Measurements from ENCODE around the gene ADAMTS2.

Gene ADAMTS2

GRCh38 chr5:179150011-179150410, 195.2 kb downstream of the ADAMTS2 start:
- no peaks in the 10 kb centered on the region for H3K27me3 ChIP-seq (ENCODE audit: insufficient read depth, poor library complexity, severe bottlenecking)

DNA sequence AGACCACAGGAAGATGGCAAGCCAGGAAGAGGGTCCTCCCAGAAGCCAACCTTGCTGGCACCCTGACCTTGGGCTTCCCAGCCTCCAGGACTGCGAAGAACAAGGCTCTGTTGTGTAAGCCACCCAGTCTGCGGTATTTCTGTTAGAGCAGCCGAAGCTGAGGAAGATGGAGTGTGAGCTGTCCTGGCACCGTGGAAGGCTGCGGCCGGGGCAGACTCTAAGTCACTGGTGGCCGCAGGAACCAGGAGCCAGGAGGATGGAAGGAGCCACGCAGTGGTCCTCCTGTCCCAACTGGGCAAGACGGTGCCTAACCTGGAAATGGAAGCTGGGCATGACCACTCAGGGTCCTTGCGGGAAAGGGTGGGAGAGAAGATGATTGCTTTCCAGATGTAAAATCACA, 196.0 kb downstream of the ADAMTS2 start:
- no peaks in the 10 kb centered on the region for H3K4me1 ChIP-seq (ENCODE audit: insufficient read depth, poor library complexity, severe bottlenecking)
- H3K27me3 ChIP-seq (ENCODE audit: insufficient read depth, poor library complexity, severe bottlenecking) = no peaks in the 10 kb centered on the region
- no peak overlapping the region for H3K27ac ChIP-seq (ENCODE audit: poor library complexity, severe bottlenecking)
- peaks cover 28% of the 10 kb centered on the region for H3K9me3 ChIP-seq (ENCODE audit: severe bottlenecking)
- ATAC-seq (ENCODE audit: low read depth) (no peak), DNase-seq (ENCODE audit: low spot score) (no peak)
- TF ChIP-seq, protein P1, sequence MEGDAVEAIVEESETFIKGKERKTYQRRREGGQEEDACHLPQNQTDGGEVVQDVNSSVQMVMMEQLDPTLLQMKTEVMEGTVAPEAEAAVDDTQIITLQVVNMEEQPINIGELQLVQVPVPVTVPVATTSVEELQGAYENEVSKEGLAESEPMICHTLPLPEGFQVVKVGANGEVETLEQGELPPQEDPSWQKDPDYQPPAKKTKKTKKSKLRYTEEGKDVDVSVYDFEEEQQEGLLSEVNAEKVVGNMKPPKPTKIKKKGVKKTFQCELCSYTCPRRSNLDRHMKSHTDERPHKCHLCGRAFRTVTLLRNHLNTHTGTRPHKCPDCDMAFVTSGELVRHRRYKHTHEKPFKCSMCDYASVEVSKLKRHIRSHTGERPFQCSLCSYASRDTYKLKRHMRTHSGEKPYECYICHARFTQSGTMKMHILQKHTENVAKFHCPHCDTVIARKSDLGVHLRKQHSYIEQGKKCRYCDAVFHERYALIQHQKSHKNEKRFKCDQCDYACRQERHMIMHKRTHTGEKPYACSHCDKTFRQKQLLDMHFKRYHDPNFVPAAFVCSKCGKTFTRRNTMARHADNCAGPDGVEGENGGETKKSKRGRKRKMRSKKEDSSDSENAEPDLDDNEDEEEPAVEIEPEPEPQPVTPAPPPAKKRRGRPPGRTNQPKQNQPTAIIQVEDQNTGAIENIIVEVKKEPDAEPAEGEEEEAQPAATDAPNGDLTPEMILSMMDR (IDR thresholded peaks at IDR 0.05; ENCODE audit: poor library complexity, severe bottlenecking) = no peak
- H3K4me3 ChIP-seq (ENCODE audit: severe bottlenecking) = no peak overlapping the region
- H3K36me3 ChIP-seq (ENCODE audit: low read depth) = no peaks in the 10 kb centered on the region

More at GRCh38 chr5:179150011-179150410, 195.2 kb downstream of the ADAMTS2 start:
- H3K4me1 ChIP-seq (ENCODE audit: insufficient read depth, poor library complexity, severe bottlenecking) = no peaks in the 10 kb centered on the region
- ATAC-seq (ENCODE audit: low read depth) (no peak), DNase-seq (ENCODE audit: low spot score) (no peak)
- no peak overlapping the region for H3K27ac ChIP-seq (ENCODE audit: poor library complexity, severe bottlenecking)
- H3K36me3 ChIP-seq (ENCODE audit: low read depth) = no peaks in the 10 kb centered on the region
- TF ChIP-seq, protein P1 (IDR thresholded peaks at IDR 0.05; ENCODE audit: poor library complexity, severe bottlenecking) = no peak
- H3K9me3 ChIP-seq (ENCODE audit: severe bottlenecking) = peaks cover 28% of the 10 kb centered on the region
- no peak overlapping the region for H3K4me3 ChIP-seq (ENCODE audit: severe bottlenecking)

DNA sequence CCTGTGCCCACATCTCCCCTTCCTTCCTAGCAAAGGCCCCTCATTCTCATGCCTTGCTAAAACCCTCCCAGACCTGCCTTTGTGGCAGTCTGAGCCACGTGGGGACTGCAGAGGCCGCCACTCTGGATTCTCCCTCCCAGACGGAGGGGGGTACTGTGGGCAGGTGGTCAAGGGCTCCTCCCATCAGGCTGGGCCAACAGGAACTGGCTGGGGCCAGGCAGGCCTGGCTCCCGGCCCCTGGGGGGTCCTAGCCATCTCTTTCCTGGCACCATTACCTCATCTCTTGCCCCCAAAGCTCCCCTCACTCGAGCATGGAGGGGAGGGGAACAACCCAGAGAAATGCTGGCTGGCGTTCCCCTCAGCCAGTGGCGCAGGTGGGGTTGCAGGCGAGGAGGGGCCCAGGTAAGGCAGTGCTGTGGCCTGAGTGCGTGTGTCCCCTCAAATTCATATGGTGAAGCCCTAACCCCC, 196.5 kb downstream of the ADAMTS2 start:
- TF ChIP-seq, protein P1 (IDR thresholded peaks at IDR 0.05; ENCODE audit: poor library complexity, severe bottlenecking) = no peak
- Histone ChIP-seq H3K27me3 (ENCODE audit: insufficient read depth, poor library complexity, severe bottlenecking) (no peaks in the 10 kb centered on the region), H3K9me3 (ENCODE audit: severe bottlenecking) (peaks cover 27% of the 10 kb centered on the region), H3K4me3 (ENCODE audit: severe bottlenecking) (no peak overlapping the region), H3K36me3 (ENCODE audit: low read depth) (no peaks in the 10 kb centered on the region), H3K4me1 (ENCODE audit: insufficient read depth, poor library complexity, severe bottlenecking) (no peaks in the 10 kb centered on the region), H3K27ac (ENCODE audit: poor library complexity, severe bottlenecking) (no peak overlapping the region)
- ATAC-seq (ENCODE audit: low read depth) (no peak), DNase-seq (ENCODE audit: low spot score) (no peak)

- Histone ChIP-seq H3K27ac (ENCODE audit: poor library complexity, severe bottlenecking) (no peak overlapping the region), H3K9me3 (ENCODE audit: severe bottlenecking) (peaks cover 23% of the 10 kb centered on the region), H3K4me1 (ENCODE audit: insufficient read depth, poor library complexity, severe bottlenecking) (no peaks in the 10 kb centered on the region), H3K4me3 (ENCODE audit: severe bottlenecking) (no peak overlapping the region), H3K27me3 (ENCODE audit: insufficient read depth, poor library complexity, severe bottlenecking) (no peaks in the 10 kb centered on the region), H3K36me3 (ENCODE audit: low read depth) (no peaks in the 10 kb centered on the region)
- no peak for DNase-seq (ENCODE audit: low spot score)
- TF ChIP-seq, protein P1 (IDR thresholded peaks at IDR 0.05; ENCODE audit: poor library complexity, severe bottlenecking) = no peak
- ATAC-seq (ENCODE audit: low read depth) = no peak
Observed at GRCh38 chr5:179147991-179148702, 197.1 kb downstream of the ADAMTS2 start.

DNA sequence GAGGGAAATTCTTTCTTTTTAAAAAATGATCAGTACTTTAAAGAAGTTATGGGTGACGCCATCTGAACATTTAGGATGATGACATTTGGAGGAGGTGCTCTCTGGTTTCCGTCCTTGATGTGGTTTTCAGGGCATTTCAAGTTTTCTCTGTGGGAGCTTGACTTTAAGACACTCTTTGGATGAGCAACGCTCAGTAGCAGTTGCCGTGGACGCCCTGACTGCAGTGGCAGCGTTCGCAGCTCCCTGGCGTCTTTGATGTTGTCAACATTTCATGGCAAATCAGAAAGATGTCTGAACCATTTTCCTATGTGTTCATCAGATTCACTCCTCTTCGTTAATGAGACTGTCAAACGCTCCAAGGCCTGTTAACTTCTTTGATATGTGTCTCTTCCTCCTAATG, 199.0 kb downstream of the ADAMTS2 start:
- TF ChIP-seq, protein P1 (IDR thresholded peaks at IDR 0.05; ENCODE audit: poor library complexity, severe bottlenecking) = no peak
- no peak for DNase-seq (ENCODE audit: low spot score)
- ATAC-seq (ENCODE audit: low read depth) = no peak
- H3K4me3 ChIP-seq (ENCODE audit: severe bottlenecking) = no peak overlapping the region
- H3K4me1 ChIP-seq (ENCODE audit: insufficient read depth, poor library complexity, severe bottlenecking) = no peaks in the 10 kb centered on the region
- no peaks in the 10 kb centered on the region for H3K36me3 ChIP-seq (ENCODE audit: low read depth)
- no peaks in the 10 kb centered on the region for H3K27me3 ChIP-seq (ENCODE audit: insufficient read depth, poor library complexity, severe bottlenecking)
- H3K9me3 ChIP-seq (ENCODE audit: severe bottlenecking) = peaks cover 17% of the 10 kb centered on the region
- H3K27ac ChIP-seq (ENCODE audit: poor library complexity, severe bottlenecking) = no peak overlapping the region

All from RWPE2 (cell line).